A549 treated with AZD9567 at 1 μM for 4 hours (cell line): ENCODE data around the gene GGTLC2. TPM values are rescaled to one million over a fixed set of nuclear protein-coding genes. Genes with fewer than 3 reads are reported as not detected.

Experiments
- total RNA-seq: library from RNA; stranded (reverse); fragments of 200-300 nt; extraction: Qiagen RNA extraction; gene quantifications from 5 replicates; pipeline ENCODE4 v1.2.3, GENCODE V29; 2022; ENCODE audit not compliant: insufficient read depth

GGTLC2 gene
- total RNA-seq, result not detected in 5 replicates

DNA sequence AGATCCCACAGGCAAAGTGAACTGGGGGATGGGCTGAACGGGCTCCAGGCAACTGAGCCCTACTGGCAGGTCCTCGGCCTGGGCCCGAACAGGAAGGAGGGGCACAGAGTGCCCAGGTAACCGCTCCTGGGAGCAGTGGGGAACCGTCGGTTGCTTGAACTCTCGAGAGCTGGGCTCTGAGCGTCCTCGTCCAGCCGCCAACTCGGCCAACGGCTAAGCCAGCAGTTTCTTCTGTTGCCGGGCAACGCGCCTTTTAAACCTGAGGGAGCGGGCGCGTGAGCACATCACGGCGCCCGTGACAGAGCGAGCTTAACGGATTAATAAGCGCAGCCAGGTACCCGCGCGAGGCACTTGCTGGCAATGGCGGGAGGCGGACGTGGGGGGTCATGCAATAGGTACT, at the start of gene GGTLC2:
TSS of gene GGTLC2 (plus strand) at position 301 of the 400 bp plus-strand sequence. CDS start 1,732 bp downstream, outside the sequence.

Other genes starting within 250 kb of the GGTLC2 start
- 1.4 to 4.2 TPM (median 1.6 TPM) in 5 replicates for gene ZNF280B, start 135.9 kb upstream of the GGTLC2 start, total RNA-seq
- gene ZNF280A, start 124.3 kb upstream of the GGTLC2 start, total RNA-seq, result 2.5 to 3.5 TPM (median 3.0 TPM) in 5 replicates
- gene PRAME, start 85.3 kb upstream of the GGTLC2 start, total RNA-seq, result 83.4 to 132 TPM (median 93.8 TPM) in 5 replicates
- not detected in 5 replicates for gene IGLL5, start 243.2 kb downstream of the GGTLC2 start, total RNA-seq